AG09309 (cell line): ENCODE data around the gene OR2G2.

Experiments used
- DNase-seq: peaks from one replicate; pipeline ENCODE4 v3.0.0-alpha.2; 2010; ENCODE audit warnings: low read depth
- H3K4me3 ChIP-seq: 2 replicates; pipeline ENCODE4 v1.5.1; 2011; ENCODE audit warnings: mild to moderate bottlenecking, low read depth, low read length, moderate library complexity; ENCODE audit not compliant: control insufficient read depth
- CTCF ChIP-seq: IDR thresholded peaks from 2 replicates; pipeline ENCODE4 v1.5.1; 2011; ENCODE audit warnings: mild to moderate bottlenecking, low read depth, low read length, inconsistent platforms; ENCODE audit not compliant: insufficient read depth, control insufficient read depth; ENCODE audit errors: missing control alignments

Gene OR2G2

GRCh38 chr1:247574236-247574635 is 13.9 kb upstream of the OR2G2 start:
- no peak for TF ChIP-seq CTCF
- no peak for DNase-seq
- no peak overlapping the region for H3K4me3 ChIP-seq

- TF ChIP-seq CTCF = no peak
Observed at GRCh38 chr1:247574664-247575063, 13.5 kb upstream of the OR2G2 start.

GRCh38 chr1:247576514-247576913 is 11.6 kb upstream of the OR2G2 start:
- no peak for DNase-seq
- TF ChIP-seq CTCF = no peak
- no peak overlapping the region for H3K4me3 ChIP-seq

More at GRCh38 chr1:247574664-247575063, 13.5 kb upstream of the OR2G2 start:
- no peak overlapping the region for H3K4me3 ChIP-seq
- no peak for DNase-seq

GRCh38 chr1:247578946-247579460 is 9.2 kb upstream of the OR2G2 start:
- no peak overlapping the region for H3K4me3 ChIP-seq
- TF ChIP-seq CTCF = no peak

GRCh38 chr1:247605286-247605685 is 17.1 kb downstream of the OR2G2 start, which contains the start of gene OR2G3:
TSS of gene OR2G3 (plus strand) at chr1:247605586. CDS start at chr1:247605586, 0 bp downstream.
- no peak within 1 kb of the TSS for H3K4me3 ChIP-seq
- no peak for DNase-seq
- no peak for TF ChIP-seq CTCF

More at GRCh38 chr1:247578946-247579460, 9.2 kb upstream of the OR2G2 start:
- no peak for DNase-seq

DNA sequence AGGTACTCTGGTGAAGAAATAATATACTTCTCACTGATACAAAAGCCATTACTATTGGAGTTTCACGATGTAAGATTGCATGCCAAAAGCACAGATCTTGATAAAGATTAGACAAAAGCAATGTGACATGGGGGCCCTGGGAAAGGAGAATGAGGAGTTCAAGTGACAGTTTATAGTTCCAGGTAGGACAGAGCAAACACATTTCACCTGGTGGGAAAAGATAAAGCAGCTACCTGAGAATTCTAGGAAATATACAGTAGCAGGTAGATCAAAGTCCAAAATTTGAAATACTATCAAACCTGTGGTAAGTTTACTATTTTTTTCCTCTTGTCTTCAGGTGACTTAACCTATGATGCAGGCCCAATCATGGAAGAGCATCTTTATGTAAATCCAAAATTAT is 25.2 kb downstream of the OR2G2 start:
- TF ChIP-seq CTCF = no peak
- DNase-seq = no peak
- no peak overlapping the region for H3K4me3 ChIP-seq
